Activated CD4-positive, alpha-beta T cell treated with anti-CD3 and anti-CD28 coated beads for 24 hours (primary cell): ENCODE data around the gene SWSAP1.

ENCODE experiments used
- DNase-seq, 2 donors: peaks; one replicate each; pipeline ENCODE4 v3.0.0-alpha.2; 2020; ENCODE audit warnings: low read depth in 2 of 2

SWSAP1 gene

DNA sequence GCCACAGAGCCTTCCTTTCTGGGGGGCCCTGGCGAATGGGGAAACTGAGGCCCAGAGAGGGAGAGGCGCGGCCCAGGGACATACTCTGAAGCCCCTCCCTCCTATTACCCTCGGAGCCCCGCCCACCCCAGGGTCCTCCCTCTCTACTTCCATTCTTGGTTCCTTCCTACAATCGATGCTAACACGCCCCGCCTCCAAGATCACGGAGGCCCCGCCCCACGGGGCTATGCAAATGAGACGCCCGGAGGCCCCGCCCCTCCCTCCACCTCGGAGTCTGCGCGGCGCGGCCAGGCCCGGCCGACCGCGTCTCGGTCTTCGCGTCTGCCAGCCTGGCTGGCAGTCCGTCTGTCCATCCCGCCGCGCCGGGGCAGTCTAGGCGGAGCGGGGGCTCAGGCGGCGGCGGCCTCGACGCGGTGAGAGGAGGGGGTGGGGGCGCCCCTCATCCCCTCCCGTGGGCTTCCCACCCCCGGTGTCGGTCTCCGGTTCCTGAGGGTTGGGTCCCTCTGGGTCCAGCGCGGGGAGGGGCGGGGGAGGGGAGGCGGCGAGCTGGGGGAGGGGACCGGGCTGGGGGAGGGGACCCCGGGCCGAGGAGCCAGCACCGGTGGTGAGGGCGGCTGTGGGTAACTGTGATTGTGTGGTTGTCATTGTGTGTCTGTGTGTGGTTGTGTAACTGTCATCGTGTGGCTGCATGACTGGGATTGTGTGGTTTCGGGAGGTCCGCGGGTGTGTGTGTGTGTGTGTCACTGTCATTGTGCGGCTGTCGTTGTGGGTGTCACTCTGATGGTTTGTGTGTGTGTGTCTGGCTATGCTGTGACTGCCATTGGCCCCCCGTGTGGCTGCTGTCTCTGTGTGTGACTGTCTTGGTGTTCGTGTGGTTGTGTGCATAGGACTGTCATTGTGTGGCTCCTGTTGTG, 19.0 kb upstream of the SWSAP1 start, which contains the start of gene PLPPR2:
Gene PLPPR2, plus strand, starts transcription at position 273 of the 914 bp plus-strand sequence. CDS start 2,242 bp downstream, outside the sequence.
- peak; percentile 75 to 85 for DNase-seq

GRCh38 chr19:11356074-11356397, 18.4 kb upstream of the SWSAP1 start:
- no peak for DNase-seq

DNA sequence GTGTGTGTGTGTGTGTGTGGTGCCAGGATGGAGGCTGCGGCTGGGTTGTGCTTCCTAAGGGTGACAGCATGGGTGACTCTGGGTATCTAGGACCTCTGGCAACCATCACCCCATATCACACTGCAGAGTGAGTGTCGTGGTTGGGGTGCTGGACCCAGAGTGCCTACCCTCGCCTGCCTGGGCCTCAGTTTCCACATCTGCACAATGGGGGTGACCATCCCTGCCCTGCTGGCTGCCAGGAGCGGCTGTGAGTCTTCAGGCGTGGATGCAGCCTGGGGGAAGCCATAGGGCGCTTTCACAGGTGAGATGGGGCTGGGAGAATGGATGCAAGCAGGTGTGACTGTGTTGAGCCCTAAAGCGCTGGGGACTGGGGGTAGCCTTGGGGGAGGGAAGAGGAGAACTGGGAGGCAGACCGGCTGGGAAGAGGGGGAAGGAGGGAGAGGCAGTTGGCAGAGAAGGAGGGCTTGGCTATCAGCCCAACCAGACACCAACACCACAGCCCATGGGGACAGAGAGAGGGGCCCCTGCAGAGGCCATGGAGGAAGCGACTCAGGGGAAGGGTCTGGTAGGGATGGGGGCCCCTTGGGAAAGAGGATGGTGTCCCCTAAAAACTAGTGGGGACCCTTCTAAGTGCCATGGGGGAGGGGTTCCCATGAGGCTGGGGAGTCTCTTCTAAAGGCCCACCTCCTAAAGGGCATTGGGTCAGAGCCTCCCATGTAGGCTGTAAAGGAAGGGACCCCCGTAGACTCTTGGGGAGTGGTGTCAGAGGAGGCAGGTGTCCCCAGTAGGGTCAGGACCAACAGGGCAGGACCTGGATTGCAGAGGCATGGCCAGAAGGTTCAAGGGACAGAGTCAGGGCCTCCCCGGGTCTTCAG, 17.6 kb upstream of the SWSAP1 start:
- no peak for DNase-seq

- DNase-seq = no peak
Measured at GRCh38 chr19:11359421-11359820, 15.0 kb upstream of the SWSAP1 start.

GRCh38 chr19:11361037-11361770, 13.3 kb upstream of the SWSAP1 start:
- DNase-seq = no peak

DNA sequence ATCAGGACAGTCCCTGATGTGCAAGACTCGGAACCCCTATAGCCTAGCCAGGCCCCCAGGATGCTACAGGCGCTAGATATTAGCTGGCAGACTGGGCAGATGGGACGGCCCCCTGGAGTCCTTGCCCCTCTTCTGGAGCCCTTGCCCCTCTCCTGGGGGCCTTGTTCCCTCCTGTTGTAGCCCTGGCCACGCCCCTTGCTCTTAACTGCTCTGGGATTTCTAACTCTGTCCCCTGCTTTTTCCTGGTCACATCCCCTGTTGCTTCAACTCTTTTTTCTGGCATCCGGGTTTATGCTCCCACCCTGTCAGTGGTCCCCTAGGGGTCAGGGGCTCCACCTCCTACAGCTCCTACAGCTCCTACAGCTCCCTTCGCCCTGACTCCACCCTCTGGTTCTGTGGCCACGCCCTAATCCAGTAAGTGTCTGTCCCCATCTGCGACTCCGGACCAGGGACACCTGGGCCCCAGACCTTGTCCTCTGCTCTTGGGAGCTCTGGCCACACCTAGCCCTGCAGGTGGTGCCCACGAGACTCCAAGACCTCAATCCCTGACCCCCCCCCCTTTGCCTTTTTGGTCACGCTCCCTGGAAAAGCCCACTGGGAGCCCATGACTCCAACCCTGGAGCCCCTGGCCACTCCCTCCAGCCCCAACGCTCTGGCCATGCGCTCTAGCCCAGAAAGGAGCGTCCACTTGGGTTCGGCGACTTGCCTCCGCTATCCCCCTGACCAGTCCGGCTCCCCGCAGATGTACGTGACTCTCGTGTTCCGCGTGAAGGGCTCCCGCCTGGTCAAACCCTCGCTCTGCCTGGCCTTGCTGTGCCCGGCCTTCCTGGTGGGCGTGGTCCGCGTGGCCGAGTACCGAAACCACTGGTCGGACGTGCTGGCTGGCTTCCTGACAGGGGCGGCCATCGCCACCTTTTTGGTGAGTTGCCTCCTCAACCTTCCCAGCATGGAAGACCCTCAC, 12.4 kb upstream of the SWSAP1 start:
- DNase-seq = no peak

DNA sequence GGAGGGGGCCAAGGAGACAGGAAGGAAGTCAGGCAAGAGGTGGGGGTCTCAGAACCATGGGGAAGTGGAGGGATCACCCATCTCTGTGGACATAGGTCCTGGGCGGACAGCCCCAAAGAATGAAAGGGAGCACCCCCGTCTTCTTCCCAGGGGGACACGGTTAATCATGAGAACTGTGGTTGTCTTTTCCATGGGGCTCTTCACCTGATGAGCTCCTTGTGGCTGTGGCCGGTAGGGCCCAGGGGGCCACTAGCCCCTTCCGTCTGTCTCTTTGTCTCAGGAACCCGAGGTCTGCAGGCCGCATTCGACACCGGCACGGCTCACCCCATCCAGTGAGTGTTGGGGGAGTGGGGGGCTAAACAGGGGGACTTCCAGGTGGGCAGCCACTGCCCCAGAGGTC, 10.6 kb upstream of the SWSAP1 start:
- DNase-seq = no peak

GRCh38 chr19:11364296-11364904, 10.1 kb upstream of the SWSAP1 start:
- DNase-seq = no peak

GRCh38 chr19:11364935-11365334, 9.5 kb upstream of the SWSAP1 start:
- no peak for DNase-seq

GRCh38 chr19:11365557-11366117, 8.8 kb upstream of the SWSAP1 start:
- DNase-seq = no peak

GRCh38 chr19:11367528-11367927, 6.9 kb upstream of the SWSAP1 start:
- DNase-seq = no peak

- DNase-seq = no peak
Measured at GRCh38 chr19:11370744-11371143, 3.7 kb upstream of the SWSAP1 start.

GRCh38 chr19:11373166-11373884, 1.1 kb upstream of the SWSAP1 start:
- no peak for DNase-seq

GRCh38 chr19:11373885-11374432, 507 bp upstream of the SWSAP1 start:
- no peak for DNase-seq

- DNase-seq = peak in 1 of 2 donors; percentile 47
Measured at GRCh38 chr19:11375143-11375948, 880 bp downstream of the SWSAP1 start.

- no peak for DNase-seq
Measured at GRCh38 chr19:11377237-11377636, 2.8 kb downstream of the SWSAP1 start.

DNA sequence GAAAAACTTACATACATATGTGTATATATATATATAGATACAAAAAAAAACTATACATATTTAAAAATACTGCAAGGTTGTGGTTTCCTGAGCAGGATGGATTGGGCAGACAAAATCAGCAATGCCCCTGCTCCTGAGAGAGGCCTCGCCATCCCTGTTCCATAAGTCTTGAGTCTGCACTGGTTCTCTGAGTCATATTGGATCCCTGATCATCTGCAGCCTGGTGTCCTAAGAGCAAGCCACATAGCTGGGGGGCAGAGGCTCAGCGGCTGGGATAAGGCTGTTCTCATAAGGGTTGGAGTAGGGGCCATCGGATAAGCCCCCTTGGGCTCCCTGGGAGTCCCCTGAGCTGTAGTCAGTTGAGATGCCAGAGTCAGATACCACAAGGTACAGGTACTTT, 3.3 kb downstream of the SWSAP1 start:
- no peak for DNase-seq
